ENCODE results near the gene STPG4. TPM values are rescaled to one million over a fixed set of nuclear protein-coding genes. Genes with fewer than 3 reads are reported as not detected.

Gene STPG4
- total RNA-seq, 3 donors from 2014 or later (not counting 1 experiment from before 2014, with no cell fraction given) = 0.21 to 0.65 TPM; not detected in 1

GRCh38 chr2:47152803-47153202, 2.3 kb downstream of the STPG4 start:
- intact Hi-C loops (cut with micrococcal nuclease) = no loop called here
- no peak overlapping the region for H3K27ac Mint-ChIP-seq
- Histone ChIP-seq H3K4me1 (ENCODE audit: control insufficient read depth, insufficient read depth, low read length) (peaks cover 10% of the 10 kb centered on the region), H3K9me3 (ENCODE audit: control insufficient read depth, insufficient read depth, low read length) (no peaks in the 10 kb centered on the region), H3K4me3 (ENCODE audit: low read length) (no peak overlapping the region), H3K27me3 (ENCODE audit: control insufficient read depth, insufficient read depth, low read length) (no peaks in the 10 kb centered on the region), H3K36me3 (ENCODE audit: control insufficient read depth, insufficient read depth, low read length) (peaks cover 27% of the 10 kb centered on the region), H3K27ac (ENCODE audit: low read length) (no peak overlapping the region)
- no peak overlapping the region for H3K4me3 Mint-ChIP-seq
- H3K4me1 Mint-ChIP-seq = peaks cover 20 to 32% of the 10 kb centered on the region in 2 donors
- ATAC-seq (no peak), DNase-seq (no peak)
- no peaks in the 10 kb centered on the region for H3K27me3 Mint-ChIP-seq (ENCODE audit: low read depth in 2 of 2)
- H3K9me3 Mint-ChIP-seq = no peaks in the 10 kb centered on the region
- no peak for TF ChIP-seq CTCF (IDR thresholded peaks at IDR 0.05)
- H3K36me3 Mint-ChIP-seq = no peaks in the 10 kb centered on the region

- peaks cover 5% of the 10 kb centered on the region for H3K4me1 ChIP-seq (ENCODE audit: control insufficient read depth, insufficient read depth, low read length)
- no peak overlapping the region for H3K4me3 Mint-ChIP-seq
- no peak for TF ChIP-seq CTCF (IDR thresholded peaks at IDR 0.05)
- H3K4me3 ChIP-seq (ENCODE audit: low read length) = no peak overlapping the region
- DNase-seq (no peak), ATAC-seq (no peak)
- no peaks in the 10 kb centered on the region for H3K36me3 Mint-ChIP-seq
- intact Hi-C loops (cut with micrococcal nuclease) = no loop called here
- peaks cover 8 to 11% of the 10 kb centered on the region in 2 donors for H3K4me1 Mint-ChIP-seq
- H3K9me3 Mint-ChIP-seq = no peaks in the 10 kb centered on the region
- no peaks in the 10 kb centered on the region for H3K27me3 Mint-ChIP-seq (ENCODE audit: low read depth in 2 of 2)
- H3K27ac ChIP-seq (ENCODE audit: low read length) = no peak overlapping the region
- 90% methylated on average over 3 of the region's 3 CpGs for WGBS (ENCODE audit: insufficient coverage)
- peaks cover 30% of the 10 kb centered on the region for H3K36me3 ChIP-seq (ENCODE audit: control insufficient read depth, insufficient read depth, low read length)
- H3K9me3 ChIP-seq (ENCODE audit: control insufficient read depth, insufficient read depth, low read length) = no peaks in the 10 kb centered on the region
- no peaks in the 10 kb centered on the region for H3K27me3 ChIP-seq (ENCODE audit: control insufficient read depth, insufficient read depth, low read length)
- no peak overlapping the region for H3K27ac Mint-ChIP-seq
These were observed 4.9 kb downstream of the STPG4 start for GRCh38 chr2:47150175-47150574.

- no peaks in the 10 kb centered on the region for H3K4me1 Mint-ChIP-seq
- no peak for DNase-seq
- ATAC-seq = no peak
- 100% methylated on average over 1 of the region's 3 CpGs for WGBS (ENCODE audit: insufficient coverage)
- no peaks in the 10 kb centered on the region for H3K27me3 ChIP-seq (ENCODE audit: control insufficient read depth, insufficient read depth, low read length)
- no peaks in the 10 kb centered on the region for H3K27me3 Mint-ChIP-seq (ENCODE audit: low read depth in 2 of 2)
- no peak for TF ChIP-seq CTCF (IDR thresholded peaks at IDR 0.05)
- H3K4me1 ChIP-seq (ENCODE audit: control insufficient read depth, insufficient read depth, low read length) = no peaks in the 10 kb centered on the region
- no peak overlapping the region for H3K4me3 Mint-ChIP-seq
- H3K36me3 Mint-ChIP-seq = no peaks in the 10 kb centered on the region
- H3K36me3 ChIP-seq (ENCODE audit: control insufficient read depth, insufficient read depth, low read length) = peaks cover 30% of the 10 kb centered on the region
- no peak overlapping the region for H3K27ac Mint-ChIP-seq
- intact Hi-C loops (cut with micrococcal nuclease) = no loop called here
- no peaks in the 10 kb centered on the region for H3K9me3 Mint-ChIP-seq
- H3K27ac ChIP-seq (ENCODE audit: low read length) = no peak overlapping the region
- no peak overlapping the region for H3K4me3 ChIP-seq (ENCODE audit: low read length)
- no peaks in the 10 kb centered on the region for H3K9me3 ChIP-seq (ENCODE audit: control insufficient read depth, insufficient read depth, low read length)
These were observed 8.1 kb downstream of the STPG4 start for GRCh38 chr2:47147021-47147420.

- Histone ChIP-seq H3K4me3 (ENCODE audit: low read length) (no peak overlapping the region), H3K36me3 (ENCODE audit: control insufficient read depth, insufficient read depth, low read length) (peaks cover 24% of the 10 kb centered on the region), H3K4me1 (ENCODE audit: control insufficient read depth, insufficient read depth, low read length) (no peaks in the 10 kb centered on the region), H3K27me3 (ENCODE audit: control insufficient read depth, insufficient read depth, low read length) (no peaks in the 10 kb centered on the region), H3K9me3 (ENCODE audit: control insufficient read depth, insufficient read depth, low read length) (no peaks in the 10 kb centered on the region), H3K27ac (ENCODE audit: low read length) (no peak overlapping the region)
- no peaks in the 10 kb centered on the region for H3K27me3 Mint-ChIP-seq (ENCODE audit: low read depth in 2 of 2)
- no peak for TF ChIP-seq CTCF (IDR thresholded peaks at IDR 0.05)
- H3K27ac Mint-ChIP-seq = no peak overlapping the region
- DNase-seq (no peak), ATAC-seq (no peak)
- H3K9me3 Mint-ChIP-seq = no peaks in the 10 kb centered on the region
- no peak overlapping the region for H3K4me3 Mint-ChIP-seq
- WGBS (ENCODE audit: insufficient coverage) = 91% methylated on average over 1 of the region's 1 CpG
- intact Hi-C loops (cut with micrococcal nuclease) = no loop called here
- H3K36me3 Mint-ChIP-seq = no peaks in the 10 kb centered on the region
- no peaks in the 10 kb centered on the region for H3K4me1 Mint-ChIP-seq
These were observed 9.6 kb downstream of the STPG4 start for GRCh38 chr2:47145466-47145865.
